Breast epithelium (tissue), 3 donors: ENCODE measurements around the gene PLSCR3.

ENCODE experiments used
- CTCF ChIP-seq, 3 donors: fragments of 450-650 bp; IDR thresholded peaks; one replicate each; pipeline ENCODE4 v1.5.1; 2016 to 2017; ENCODE audit warnings: antibody characterized with exemption in 3 of 3, mild to moderate bottlenecking in 3 of 3, moderate library complexity in 3 of 3
- POLR2A ChIP-seq: fragments of 450-650 bp; IDR thresholded peaks from one replicate; pipeline ENCODE4 v1.6.1; 2016; ENCODE audit warnings: antibody characterized with exemption, mild to moderate bottlenecking, moderate library complexity
- POLR2AphosphoS5 ChIP-seq, 3 donors: sonication (generic); formaldehyde crosslinking; IDR thresholded peaks; one replicate each; pipeline ENCODE4 v1.6.1; 2017; ENCODE audit warnings: antibody characterized with exemption in 3 of 3

GRCh38 chr17:7356072-7356549 lies 38.2 kb downstream of the PLSCR3 start:
- TF ChIP-seq CTCF (IDR thresholded peaks at IDR 0.05) (peak; percentile 81 to 91 (median 90)), POLR2A (no peak), POLR2AphosphoS5 (IDR thresholded peaks at IDR 0.05) (peak in 1 of 3 donors; percentile 23)
